ENCODE results near the gene TRIM46.

Gene TRIM46

GRCh38 chr1:155130272-155131006 lies 43.2 kb upstream of the TRIM46 start:
- no peak for DNase-seq (ENCODE audit: extremely low read depth, insufficient read length)
- no peaks in the 10 kb centered on the region; the same call in 1 of the 2 replicates for H3K27me3 ChIP-seq (replicated peaks; ENCODE audit: control insufficient read depth, insufficient read depth, low read length)
- H3K36me3 ChIP-seq (ENCODE audit: control insufficient read depth, insufficient read depth, low read length): no peaks in the 10 kb centered on the region
- H3K4me3 ChIP-seq (replicated peaks; ENCODE audit: low read depth, low read length): no peak overlapping the region
- no peak for TF ChIP-seq CTCF (IDR thresholded peaks at IDR 0.05; ENCODE audit: insufficient read depth, low read length, poor library complexity, severe bottlenecking)

GRCh38 chr1:155131285-155131684 lies 42.4 kb upstream of the TRIM46 start:
- H3K36me3 ChIP-seq (ENCODE audit: control insufficient read depth, insufficient read depth, low read length): no peaks in the 10 kb centered on the region
- no peaks in the 10 kb centered on the region; the same call in 1 of the 2 replicates for H3K27me3 ChIP-seq (replicated peaks; ENCODE audit: control insufficient read depth, insufficient read depth, low read length)
- no peak for TF ChIP-seq CTCF (IDR thresholded peaks at IDR 0.05; ENCODE audit: insufficient read depth, low read length, poor library complexity, severe bottlenecking)
- DNase-seq (ENCODE audit: extremely low read depth, insufficient read length): no peak
- H3K4me3 ChIP-seq (replicated peaks; ENCODE audit: low read depth, low read length): no peak overlapping the region

GRCh38 chr1:155131856-155132255 lies 41.8 kb upstream of the TRIM46 start:
- Histone ChIP-seq H3K36me3 (ENCODE audit: control insufficient read depth, insufficient read depth, low read length) (no peaks in the 10 kb centered on the region), H3K27me3 (replicated peaks; ENCODE audit: control insufficient read depth, insufficient read depth, low read length) (no peaks in the 10 kb centered on the region; the same call in 1 of the 2 replicates), H3K4me3 (replicated peaks; ENCODE audit: low read depth, low read length) (no peak overlapping the region)
- no peak for DNase-seq (ENCODE audit: extremely low read depth, insufficient read length)
- no peak for TF ChIP-seq CTCF (IDR thresholded peaks at IDR 0.05; ENCODE audit: insufficient read depth, low read length, poor library complexity, severe bottlenecking)

GRCh38 chr1:155133799-155134281 lies 39.8 kb upstream of the TRIM46 start:
- Histone ChIP-seq H3K4me3 (replicated peaks; ENCODE audit: low read depth, low read length) (no peak overlapping the region), H3K27me3 (replicated peaks; ENCODE audit: control insufficient read depth, insufficient read depth, low read length) (no peaks in the 10 kb centered on the region), H3K36me3 (ENCODE audit: control insufficient read depth, insufficient read depth, low read length) (peaks cover 9% of the 10 kb centered on the region)
- no peak for DNase-seq (ENCODE audit: extremely low read depth, insufficient read length)
- TF ChIP-seq CTCF (IDR thresholded peaks at IDR 0.05; ENCODE audit: insufficient read depth, low read length, poor library complexity, severe bottlenecking): no peak

GRCh38 chr1:155134322-155134721 lies 39.3 kb upstream of the TRIM46 start:
- no peak for TF ChIP-seq CTCF (IDR thresholded peaks at IDR 0.05; ENCODE audit: insufficient read depth, low read length, poor library complexity, severe bottlenecking)
- H3K4me3 ChIP-seq (replicated peaks; ENCODE audit: low read depth, low read length): no peak overlapping the region; the same call in 1 of the 2 replicates
- H3K36me3 ChIP-seq (ENCODE audit: control insufficient read depth, insufficient read depth, low read length): peaks cover 9% of the 10 kb centered on the region
- no peak for DNase-seq (ENCODE audit: extremely low read depth, insufficient read length)
- H3K27me3 ChIP-seq (replicated peaks; ENCODE audit: control insufficient read depth, insufficient read depth, low read length): no peaks in the 10 kb centered on the region
